ENCODE data around the gene TLE5. TPM values are rescaled to one million over a fixed set of nuclear protein-coding genes. Genes with fewer than 3 reads are reported as not detected.

Gene TLE5
- total RNA-seq, 6 experiments from 2014 or later, result 119 to 198 (median 152) TPM

DNA sequence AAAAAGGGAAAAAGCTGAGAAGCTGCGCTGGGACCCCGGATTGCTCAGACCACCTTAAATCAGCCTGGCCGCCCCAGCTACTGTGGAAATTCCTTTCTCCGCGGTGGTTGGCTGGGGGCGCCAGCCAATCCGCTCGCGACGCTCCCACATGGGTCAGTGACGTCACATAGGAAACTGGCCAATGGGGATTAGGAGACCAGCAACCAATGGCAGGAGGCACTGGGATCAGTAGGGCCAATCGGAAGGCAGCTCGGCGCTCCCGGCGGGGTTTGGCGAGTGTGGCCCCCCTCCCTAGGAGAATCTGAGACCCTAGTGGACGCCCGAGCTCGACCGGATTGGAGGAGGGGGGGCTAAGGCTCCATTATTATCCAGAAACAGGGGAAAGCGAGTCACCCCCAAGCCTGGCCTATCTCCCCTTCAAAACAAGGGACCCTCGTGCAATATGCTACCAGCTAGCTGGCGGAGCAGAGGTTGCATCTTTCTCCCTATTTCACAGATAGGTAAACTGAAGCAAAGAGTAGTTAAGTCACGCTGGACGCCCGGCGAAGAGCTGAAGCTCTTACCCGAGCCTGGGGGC, 26.7 kb downstream of the TLE5 start:
- H3K36me3 ChIP-seq, result no peaks in the 10 kb centered on the region
- DNase-seq, result peak; percentile 96 to 99 (median 98)
- peak overlapping the region; percentile 73 to 89 (median 80) for H3K27ac ChIP-seq
- peaks cover 0 to 26% (median 11%) of the 10 kb centered on the region in 4 donors for H3K4me1 ChIP-seq
- TF ChIP-seq, protein P1, sequence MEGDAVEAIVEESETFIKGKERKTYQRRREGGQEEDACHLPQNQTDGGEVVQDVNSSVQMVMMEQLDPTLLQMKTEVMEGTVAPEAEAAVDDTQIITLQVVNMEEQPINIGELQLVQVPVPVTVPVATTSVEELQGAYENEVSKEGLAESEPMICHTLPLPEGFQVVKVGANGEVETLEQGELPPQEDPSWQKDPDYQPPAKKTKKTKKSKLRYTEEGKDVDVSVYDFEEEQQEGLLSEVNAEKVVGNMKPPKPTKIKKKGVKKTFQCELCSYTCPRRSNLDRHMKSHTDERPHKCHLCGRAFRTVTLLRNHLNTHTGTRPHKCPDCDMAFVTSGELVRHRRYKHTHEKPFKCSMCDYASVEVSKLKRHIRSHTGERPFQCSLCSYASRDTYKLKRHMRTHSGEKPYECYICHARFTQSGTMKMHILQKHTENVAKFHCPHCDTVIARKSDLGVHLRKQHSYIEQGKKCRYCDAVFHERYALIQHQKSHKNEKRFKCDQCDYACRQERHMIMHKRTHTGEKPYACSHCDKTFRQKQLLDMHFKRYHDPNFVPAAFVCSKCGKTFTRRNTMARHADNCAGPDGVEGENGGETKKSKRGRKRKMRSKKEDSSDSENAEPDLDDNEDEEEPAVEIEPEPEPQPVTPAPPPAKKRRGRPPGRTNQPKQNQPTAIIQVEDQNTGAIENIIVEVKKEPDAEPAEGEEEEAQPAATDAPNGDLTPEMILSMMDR (IDR thresholded peaks at IDR 0.05), result no peak
- peak; percentile 38 for TF ChIP-seq POLR2A (IDR thresholded peaks at IDR 0.05)
- WGBS (ENCODE audit: insufficient coverage, low coverage, low lambda C conversion rate, missing lambda C conversion rate), result 0% methylated on average over 7 of the region's 29 CpGs
- peak overlapping the region; percentile 52 to 64 (median 56) for H3K4me3 ChIP-seq
- no peaks in the 10 kb centered on the region for H3K27me3 ChIP-seq
- ATAC-seq, result peak; percentile 81 to 92 (median 86)
- no peaks in the 10 kb centered on the region for H3K9me3 ChIP-seq
- intact Hi-C loops (cut with DNase I), result loop anchor here in 1 of 2 donors (10.0 kb wide), 1 partner anchor 61 kb away; the partner anchor contains the start of gene TLE6

DNA sequence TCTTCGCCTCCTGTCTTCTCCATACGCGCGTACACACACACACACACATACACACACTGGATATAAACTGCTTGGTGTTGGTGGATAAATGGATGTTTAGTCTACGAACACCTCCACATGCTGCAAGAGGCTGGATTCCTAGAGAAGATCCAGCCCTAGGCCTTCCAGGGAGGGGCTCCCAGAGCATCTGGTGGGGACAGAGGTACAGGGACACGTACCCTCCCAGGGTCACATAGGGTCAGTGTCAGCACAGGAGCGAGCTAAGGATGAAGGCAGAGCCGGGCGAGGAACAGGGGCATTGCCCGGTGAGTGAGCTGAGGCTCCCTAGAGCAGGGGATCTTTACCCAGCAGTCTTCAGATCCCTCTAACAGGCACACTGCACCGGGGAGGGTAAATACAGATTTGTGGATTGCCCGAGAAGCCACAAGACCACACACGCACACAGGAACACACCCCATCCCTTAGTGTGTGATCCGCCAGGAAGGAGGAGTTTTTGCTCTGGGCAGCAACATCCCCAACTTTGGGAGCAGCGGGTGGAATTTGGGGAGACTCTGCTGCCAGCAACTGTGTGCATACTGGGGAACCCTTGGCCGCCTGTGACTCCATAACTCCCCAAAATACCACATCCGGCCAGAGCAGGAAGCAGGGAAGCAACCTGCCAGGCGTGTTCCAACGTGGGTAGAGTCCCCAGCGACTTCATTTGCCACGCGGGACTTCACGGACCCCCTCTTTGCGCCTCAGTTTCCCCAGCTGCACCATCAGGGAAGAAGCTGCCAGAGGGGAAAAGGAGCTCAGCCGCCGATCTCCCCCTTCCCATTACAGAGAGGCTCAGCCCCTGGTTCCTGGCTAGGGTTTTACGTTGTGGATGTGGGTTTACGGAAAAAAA, 27.4 kb downstream of the TLE5 start:
- intact Hi-C loops (cut with DNase I), result loop anchor here in 1 of 2 donors (10.0 kb wide), 1 partner anchor 60 kb away; the partner anchor contains the start of gene TLE6
- no peaks in the 10 kb centered on the region for H3K9me3 ChIP-seq
- WGBS (ENCODE audit: insufficient coverage, low coverage, low lambda C conversion rate, missing lambda C conversion rate), result 6% methylated on average over 16 of the region's 28 CpGs

GRCh38 chr19:3034406-3034655, 28.0 kb downstream of the TLE5 start:
- peak in 2 of 3 donors; percentile 60 to 71 for DNase-seq
- Histone ChIP-seq H3K4me1 (peaks cover 0 to 30% (median 11%) of the 10 kb centered on the region in 4 donors), H3K36me3 (no peaks in the 10 kb centered on the region), H3K27me3 (no peaks in the 10 kb centered on the region), H3K4me3 (peak overlapping the region in 1 of 3 donors; percentile 56), H3K9me3 (no peaks in the 10 kb centered on the region), H3K27ac (peak overlapping the region in 1 of 3 donors; percentile 66)
- intact Hi-C loops (cut with DNase I), result loop anchor here in 1 of 2 donors (10.0 kb wide), 1 partner anchor 60 kb away; the partner anchor contains the start of gene TLE6
- no peak for TF ChIP-seq POLR2A (IDR thresholded peaks at IDR 0.05)
- TF ChIP-seq, protein P1 (IDR thresholded peaks at IDR 0.05), result no peak
- peak in 1 of 4 donors; percentile 10 for ATAC-seq

More for the DNA sequence above, 27.4 kb downstream of the TLE5 start:
- DNase-seq (no peak), ATAC-seq (peak in 2 of 4 donors; percentile 0 to 1)
- peaks cover 0 to 26% (median 11%) of the 10 kb centered on the region in 4 donors for H3K4me1 ChIP-seq
- H3K36me3 ChIP-seq, result no peaks in the 10 kb centered on the region
- no peaks in the 10 kb centered on the region for H3K27me3 ChIP-seq
- peak overlapping the region; percentile 52 to 64 (median 56) for H3K4me3 ChIP-seq
- TF ChIP-seq, protein P1 (IDR thresholded peaks at IDR 0.05), result no peak
- no peak for TF ChIP-seq POLR2A (IDR thresholded peaks at IDR 0.05)
- peak overlapping the region; percentile 66 to 89 (median 80) for H3K27ac ChIP-seq

- Histone ChIP-seq H3K9me3 (no peaks in the 10 kb centered on the region), H3K4me3 (no peak overlapping the region), H3K4me1 (peaks cover 0 to 30% (median 11%) of the 10 kb centered on the region in 4 donors), H3K27ac (no peak overlapping the region), H3K36me3 (no peaks in the 10 kb centered on the region), H3K27me3 (no peaks in the 10 kb centered on the region)
- WGBS (ENCODE audit: insufficient coverage, low coverage, low lambda C conversion rate, missing lambda C conversion rate), result 81% methylated on average over 9 of the region's 11 CpGs
- ATAC-seq (no peak), DNase-seq (no peak)
- intact Hi-C loops (cut with DNase I), result loop anchor here in 1 of 2 donors (10.0 kb wide), 1 partner anchor 59 kb away; the partner anchor contains the start of gene TLE6
- TF ChIP-seq POLR2A (IDR thresholded peaks at IDR 0.05), result no peak
- TF ChIP-seq, protein P1 (IDR thresholded peaks at IDR 0.05), result no peak
These were observed 28.5 kb downstream of the TLE5 start for GRCh38 chr19:3033595-3034405.
